B cell (primary cell): ENCODE results near the gene OR1L8. TPM values are rescaled to one million over a fixed set of nuclear protein-coding genes. Genes with fewer than 3 reads are reported as not detected.
"Not testable (repeated sequence)": the region's sequence is repeated elsewhere in the genome, so short reads cannot be mapped to it uniquely, and the experiment has no call there.

Experiments used
- ATAC-seq: fragments of 200-7000 bp; cut with Tn5 transposase; one replicate; pipeline ENCODE4 v1.10.0; 2021; ENCODE audit warnings: low read depth, mild to moderate bottlenecking, moderate number of reproducible peaks, moderate library complexity
- CTCF ChIA-PET: fragments of 350-600 bp; sonication (Branson Sonifier 250); formaldehyde crosslinking; loops from one replicate; lab custom pipeline; 2021; ENCODE audit warnings: antibody characterized with exemption, inconsistent platforms; lab: Charles Lee
- POLR2A ChIA-PET: fragments of 350-600 bp; sonication (Branson Sonifier 250); formaldehyde crosslinking; loops from one replicate; lab custom pipeline; 2021; ENCODE audit warnings: antibody characterized with exemption; lab: Charles Lee
- DNase-seq: peaks from one replicate; pipeline ENCODE4 v3.0.0; 2013
- H2AFZ ChIP-seq: 2 replicates; pipeline ENCODE4 v1.6.1; 2012; ENCODE audit warnings: mild to moderate bottlenecking, low read depth, low read length; ENCODE audit not compliant: insufficient read depth, poor library complexity, severe bottlenecking
- H3K27ac ChIP-seq, 2 donors: 1 replicate in 1 of 2; 2 replicates in 1 of 2; pipeline ENCODE4 v1.5.1; 2012 to 2013; ENCODE audit warnings: low read length in 2 of 2, mild to moderate bottlenecking in 2 of 2, moderate library complexity in 1 of 2
- H3K27me3 ChIP-seq, 4 experiments: fragments of 200-600 bp in 1 of 4; sonication (generic) in 1 of 4; replicated peaks in 1 of 4; 1 replicate in 2 of 4; 2 replicates in 2 of 4; pipeline versions ENCODE4 v1.6.1 to v1.7.0; 2013 to 2016; ENCODE audit warnings: low read length in 3 of 4, mild to moderate bottlenecking in 2 of 4, mixed read lengths in 1 of 4, moderate library complexity in 1 of 4; ENCODE audit not compliant: insufficient read depth in 4 of 4, control insufficient read depth in 3 of 4; ENCODE audit errors: control extremely low read depth in 1 of 4
- H3K36me3 ChIP-seq, 2 experiments: replicated peaks in 1 of 2; 1 replicate in 1 of 2; 2 replicates in 1 of 2; pipeline versions ENCODE4 v1.6.1 to v1.7.1; 2013; ENCODE audit warnings: low read length in 1 of 2; ENCODE audit not compliant: insufficient read depth in 2 of 2, control insufficient read depth in 1 of 2; ENCODE audit errors: control extremely low read depth in 1 of 2, extremely low read depth in 1 of 2
- H3K4me1 ChIP-seq, 2 donors: fragments of 200-600 bp in 1 of 2; sonication (generic) in 1 of 2; 1 replicate in 1 of 2; 2 replicates in 1 of 2; pipeline versions ENCODE4 v1.5.1 to v1.6.1; 2013 to 2017; ENCODE audit warnings: low read length in 2 of 2; ENCODE audit not compliant: control insufficient read depth in 2 of 2, insufficient read depth in 2 of 2
- H3K4me2 ChIP-seq: replicated peaks from 2 replicates; pipeline ENCODE3; 2012; ENCODE audit warnings: mild to moderate bottlenecking, low read depth, low read length; ENCODE audit not compliant: poor library complexity, severe bottlenecking
- H3K4me3 ChIP-seq, 5 experiments: fragments of 200-600 bp in 1 of 5; sonication (generic) in 1 of 5; 1 replicate in 3 of 5; 2 replicates in 2 of 5; pipeline versions ENCODE4 v1.5.1 to v1.7.0; 2011 to 2016; ENCODE audit warnings: low read length in 4 of 5, mild to moderate bottlenecking in 4 of 5, low read depth in 2 of 5, control low read depth in 1 of 5, moderate library complexity in 1 of 5; ENCODE audit not compliant: insufficient read depth in 1 of 5; ENCODE audit errors: control extremely low read depth in 1 of 5, extremely low read depth in 1 of 5
- H3K79me2 ChIP-seq: fragments of 200-600 bp; sonication (generic); one replicate; pipeline ENCODE4 v1.6.0; 2016; ENCODE audit warnings: low read length; ENCODE audit not compliant: control insufficient read depth, insufficient read depth
- H3K9ac ChIP-seq: fragments of 200-600 bp; sonication (generic); 2 replicates; pipeline ENCODE4 v1.6.1; 2017; ENCODE audit warnings: mild to moderate bottlenecking, low read length, moderate library complexity
- H3K9me3 ChIP-seq, 3 donors: one replicate each; pipeline versions ENCODE4 v1.6.1 to v1.7.1; 2013; ENCODE audit warnings: low read length in 2 of 3; ENCODE audit not compliant: control insufficient read depth in 2 of 3, insufficient read depth in 1 of 3; ENCODE audit errors: control extremely low read depth in 1 of 3
- H4K20me1 ChIP-seq: 2 replicates; pipeline ENCODE4 v1.6.0; 2012; ENCODE audit warnings: mild to moderate bottlenecking, low read length; ENCODE audit not compliant: insufficient read depth, control insufficient read depth, poor library complexity, severe bottlenecking
- H3K27ac Mint-ChIP-seq: one replicate; pipeline ENCODE4 v1.8.0; 2021; ENCODE audit warnings: mixed read lengths
- H3K27me3 Mint-ChIP-seq: one replicate; pipeline ENCODE4 v1.8.0; 2021; ENCODE audit warnings: mixed read lengths
- H3K4me1 Mint-ChIP-seq: one replicate; pipeline ENCODE4 v1.8.0; 2021; ENCODE audit warnings: mixed read lengths
- H3K4me3 Mint-ChIP-seq: one replicate; pipeline ENCODE4 v1.8.0; 2021; ENCODE audit warnings: mixed read lengths
- H3K9me3 Mint-ChIP-seq: one replicate; pipeline ENCODE4 v1.8.0; 2022; ENCODE audit warnings: mixed read lengths; ENCODE audit not compliant: insufficient read depth
- CTCF ChIP-seq: fragments of 200-600 bp; IDR thresholded peaks from one replicate; pipeline ENCODE4 v1.8.0; 2022; ENCODE audit warnings: antibody characterized with exemption, mild to moderate bottlenecking
- EZH2 ChIP-seq: IDR thresholded peaks from 2 replicates; pipeline ENCODE4 v1.6.1; 2012; ENCODE audit warnings: borderline replicate concordance, low read depth, mild to moderate bottlenecking, moderate library complexity, low read length; ENCODE audit not compliant: insufficient read depth, poor library complexity, severe bottlenecking
- WGBS: methylation state at CpG from one replicate; pipeline ENCODE4 v1.1.5; 2013; ENCODE audit warnings: missing lambda C conversion rate; ENCODE audit not compliant: insufficient coverage; 5-methylcytosine and 5-hydroxymethylcytosine counted together
- intact Hi-C: fragments of 100-400 bp; cut with micrococcal nuclease; formaldehyde crosslinking; loops from one replicate; pipeline ENCODE4 v1.10.0; 2022
- polyA plus RNA-seq: library from polyadenylated mRNA; depleted of rRNA; stranded (reverse); fragments of >200 nt; gene quantifications from 2 replicates; pipeline ENCODE4 v1.2.3, GENCODE V29; 2012
- total RNA-seq, 2 donors: library from RNA; stranded (reverse); fragments of 120-200 nt in 1 of 2; gene quantifications; 1 replicate in 1 of 2; 2 replicates in 1 of 2; pipeline versions ENCODE4 v1.2.3 to v1.2.4, GENCODE V29; 2013 to 2022

The OR1L8 gene
- total and polyA plus RNA-seq, 2 donors (not counting 1 experiment from before 2014, with no cell fraction given) = not detected

DNA sequence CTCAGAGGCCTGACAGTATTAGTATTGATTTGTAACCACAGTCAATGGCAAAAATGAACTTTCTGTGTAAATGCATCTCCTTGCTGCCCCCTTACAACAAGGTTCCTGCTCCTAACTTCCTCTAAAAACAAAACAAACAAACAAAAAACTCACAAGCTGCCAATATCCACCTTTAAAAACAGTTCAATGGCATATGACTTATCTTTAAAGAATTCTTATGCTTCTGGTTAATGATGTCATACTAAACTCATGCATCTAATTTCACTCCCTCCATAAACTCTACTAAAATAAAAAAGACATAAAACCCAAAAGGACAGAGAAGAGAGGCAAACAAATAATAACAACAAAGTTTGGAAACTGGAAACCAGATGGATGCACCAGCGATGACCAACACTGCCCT is 47.0 kb downstream of the OR1L8 start:
- H3K36me3 ChIP-seq = no peaks in the 10 kb centered on the region
- no peak overlapping the region for H3K4me3 ChIP-seq
- 100% methylated on average over 1 of the region's 1 CpG for WGBS
- POLR2A ChIA-PET = no interaction called here
- H3K9ac ChIP-seq = no peak overlapping the region
- Mint-ChIP-seq H3K9me3 (peaks cover 2% of the 10 kb centered on the region), H3K4me3 (no peak overlapping the region), H3K27me3 (no peaks in the 10 kb centered on the region), H3K27ac (no peak overlapping the region), H3K4me1 (no peaks in the 10 kb centered on the region)
- H3K79me2 ChIP-seq = no peaks in the 10 kb centered on the region
- no peak overlapping the region for H2AFZ ChIP-seq
- CTCF ChIA-PET = no interaction called here
- H3K27ac ChIP-seq = no peak overlapping the region
- DNase-seq (no peak), ATAC-seq (no peak)
- TF ChIP-seq CTCF (no peak), EZH2 (no peak)
- no peaks in the 10 kb centered on the region for H3K9me3 ChIP-seq
- no peaks in the 10 kb centered on the region for H3K27me3 ChIP-seq
- no peaks in the 10 kb centered on the region for H4K20me1 ChIP-seq
- intact Hi-C loops = no loop called here
- H3K4me2 ChIP-seq = no peak overlapping the region
- no peaks in the 10 kb centered on the region for H3K4me1 ChIP-seq

DNA sequence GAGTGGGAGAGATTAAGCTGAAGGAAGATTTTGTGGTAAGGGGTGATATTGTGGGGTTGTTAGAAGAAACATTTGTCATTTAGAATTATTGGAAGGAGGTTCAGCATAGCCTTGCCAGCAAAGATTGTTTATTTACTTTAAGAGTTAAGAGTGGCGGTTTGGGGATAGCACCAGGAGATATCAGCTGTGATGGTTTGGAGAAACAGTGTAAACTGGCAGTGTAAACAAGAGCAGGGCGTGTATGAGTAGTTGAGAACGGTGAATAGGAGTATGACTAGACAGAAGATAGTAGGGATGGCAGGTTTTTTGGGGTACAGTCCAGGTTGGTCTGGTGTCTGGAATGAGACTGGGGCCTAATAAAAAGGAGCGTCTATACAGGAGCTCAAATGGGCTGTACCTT is 52.0 kb downstream of the OR1L8 start:
- CTCF ChIA-PET, H3K9me3 Mint-ChIP-seq: not testable (repeated sequence)
- WGBS = 89% methylated on average over 3 of the region's 4 CpGs

More for the DNA sequence above, 52.0 kb downstream of the OR1L8 start:
- intact Hi-C loops, H3K4me3 Mint-ChIP-seq, H3K4me1 Mint-ChIP-seq, H3K9ac ChIP-seq, H2AFZ ChIP-seq, H3K9me3 ChIP-seq, H3K4me2 ChIP-seq, H3K79me2 ChIP-seq, H3K27ac Mint-ChIP-seq, H3K36me3 ChIP-seq, H3K27ac ChIP-seq, H4K20me1 ChIP-seq, H3K27me3 ChIP-seq, DNase-seq, ATAC-seq, H3K4me3 ChIP-seq, H3K4me1 ChIP-seq, POLR2A ChIA-PET: not testable (repeated sequence)
- H3K27me3 Mint-ChIP-seq = peaks cover 18% of the 10 kb centered on the region
